D721Med (cell line): ENCODE data around the gene DGKZ.

ENCODE experiments used
- DNase-seq: peaks from one replicate; pipeline ENCODE4 v3.0.0; 2011; ENCODE audit warnings: low spot score; ENCODE audit not compliant: insufficient read length
- FAIRE-seq: peaks from 2 replicates; lab custom pipeline; 2011; peaks lifted over from hg19 to GRCh38; lab: Jason Lieb, UNC
- CTCF ChIP-seq: IDR thresholded peaks from 2 replicates; pipeline ENCODE4 v1.5.1; 2012; ENCODE audit warnings: mild to moderate bottlenecking, control low read depth; ENCODE audit not compliant: insufficient read depth; ENCODE audit errors: missing control alignments

Gene DGKZ

GRCh38 chr11:46381819-46382645 is 34.8 kb downstream of the DGKZ start:
- TF ChIP-seq CTCF: no peak
- DNase-seq: no peak
- no peak for FAIRE-seq

GRCh38 chr11:46382646-46383403 is 35.6 kb downstream of the DGKZ start:
- FAIRE-seq: no peak
- DNase-seq: no peak
- peak; percentile 62 for TF ChIP-seq CTCF

GRCh38 chr11:46383404-46383758 is 36.1 kb downstream of the DGKZ start:
- FAIRE-seq (no peak), DNase-seq (no peak)
- no peak for TF ChIP-seq CTCF

GRCh38 chr11:46383974-46384701 is 36.9 kb downstream of the DGKZ start:
- FAIRE-seq: no peak

GRCh38 chr11:46385169-46386004 is 38.1 kb downstream of the DGKZ start:
- TF ChIP-seq CTCF: no peak
- FAIRE-seq: no peak
- no peak for DNase-seq

More at GRCh38 chr11:46383974-46384701, 36.9 kb downstream of the DGKZ start:
- no peak for TF ChIP-seq CTCF
- no peak for DNase-seq

GRCh38 chr11:46386005-46386578 is 38.8 kb downstream of the DGKZ start:
- no peak for DNase-seq
- TF ChIP-seq CTCF: no peak
- FAIRE-seq: no peak
